OCI-LY3 (cell line): ENCODE data around the gene SIAH2.

Source experiments
- EZH2phosphoT487 ChIP-seq: fragments of 200-600 bp; shearing (Covaris generic); IDR thresholded peaks from 2 replicates; pipeline ENCODE4 v1.6.1; 2018; ENCODE audit warnings: antibody characterized with exemption, mixed run types, low read depth
- TF ChIP-seq, protein P1 (sequence below): fragments of 200-600, 300-600 bp; sonication (generic); IDR thresholded peaks from 2 replicates; pipeline ENCODE4 v1.5.1; 2014; ENCODE audit warnings: antibody characterized with exemption, low read length, low read depth

DNA sequence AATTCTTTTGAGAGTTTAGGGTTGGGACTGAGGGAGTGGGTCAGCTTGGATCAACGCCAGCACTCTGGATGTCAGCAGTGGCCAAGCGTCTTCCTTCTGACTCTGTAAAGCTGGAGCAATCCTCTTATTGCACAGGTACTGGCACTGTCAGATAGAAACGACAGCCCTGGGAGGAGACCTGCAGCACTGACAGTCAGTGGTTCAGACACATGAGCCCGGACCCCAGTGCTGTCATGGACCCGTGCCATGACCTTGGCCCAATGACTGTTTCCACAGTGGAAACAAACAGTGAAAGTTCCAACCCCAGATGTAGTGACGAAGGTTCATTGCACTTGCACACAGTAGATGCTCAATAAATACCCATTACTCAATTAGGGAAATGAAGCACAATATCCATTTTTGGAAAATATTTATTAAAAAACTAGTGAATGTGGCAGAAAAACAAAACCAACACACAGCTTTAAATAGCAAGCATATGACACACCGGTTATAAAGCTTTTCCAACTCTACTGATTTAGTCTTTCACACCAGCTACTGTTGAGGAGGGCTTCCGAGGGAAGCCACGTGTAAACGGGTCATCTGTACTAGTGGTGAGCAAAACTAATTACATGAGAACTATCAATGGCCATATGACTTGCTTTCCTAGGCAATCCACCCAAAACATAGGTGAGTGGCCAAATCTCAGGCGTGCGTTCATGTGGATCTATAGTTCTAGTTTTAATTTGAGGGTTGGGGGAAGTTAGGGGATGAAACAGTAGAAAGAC lies 22.1 kb downstream of the SIAH2 start:
- TF ChIP-seq, protein P1, sequence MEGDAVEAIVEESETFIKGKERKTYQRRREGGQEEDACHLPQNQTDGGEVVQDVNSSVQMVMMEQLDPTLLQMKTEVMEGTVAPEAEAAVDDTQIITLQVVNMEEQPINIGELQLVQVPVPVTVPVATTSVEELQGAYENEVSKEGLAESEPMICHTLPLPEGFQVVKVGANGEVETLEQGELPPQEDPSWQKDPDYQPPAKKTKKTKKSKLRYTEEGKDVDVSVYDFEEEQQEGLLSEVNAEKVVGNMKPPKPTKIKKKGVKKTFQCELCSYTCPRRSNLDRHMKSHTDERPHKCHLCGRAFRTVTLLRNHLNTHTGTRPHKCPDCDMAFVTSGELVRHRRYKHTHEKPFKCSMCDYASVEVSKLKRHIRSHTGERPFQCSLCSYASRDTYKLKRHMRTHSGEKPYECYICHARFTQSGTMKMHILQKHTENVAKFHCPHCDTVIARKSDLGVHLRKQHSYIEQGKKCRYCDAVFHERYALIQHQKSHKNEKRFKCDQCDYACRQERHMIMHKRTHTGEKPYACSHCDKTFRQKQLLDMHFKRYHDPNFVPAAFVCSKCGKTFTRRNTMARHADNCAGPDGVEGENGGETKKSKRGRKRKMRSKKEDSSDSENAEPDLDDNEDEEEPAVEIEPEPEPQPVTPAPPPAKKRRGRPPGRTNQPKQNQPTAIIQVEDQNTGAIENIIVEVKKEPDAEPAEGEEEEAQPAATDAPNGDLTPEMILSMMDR: no peak
- no peak for TF ChIP-seq EZH2phosphoT487
